ENCODE results near the gene PHLDB3.

GRCh38 chr19:43441716-43442115 lies 62.8 kb downstream of the PHLDB3 start:
- TF ChIP-seq CTCF (IDR thresholded peaks at IDR 0.05) (no peak), POLR2A (IDR thresholded peaks at IDR 0.05; ENCODE audit: low read depth) (no peak), POLR2AphosphoS5 (IDR thresholded peaks at IDR 0.05) (no peak)
